Measurements from ENCODE around the gene ISY1. TPM values are rescaled to one million over a fixed set of nuclear protein-coding genes. Genes with fewer than 3 reads are reported as not detected.
"Not testable (repeated sequence)": the region's sequence is repeated elsewhere in the genome, so short reads cannot be mapped to it uniquely, and the experiment has no call there.

Gene ISY1
- total RNA-seq = 34.4 TPM

GRCh38 chr3:129160891-129161859, at the start of gene ISY1:
ISY1 (minus strand) TSS chr3:129161063; CDS start chr3:129160975, 88 bp downstream.
- DNase-seq (ENCODE audit: low spot score) = peak; percentile 92

- no peak for DNase-seq (ENCODE audit: low spot score)
Measured at GRCh38 chr3:129207479-129207878, 46.6 kb upstream of the ISY1 start.

GRCh38 chr3:129205109-129205832, 44.4 kb upstream of the ISY1 start:
- no peak for DNase-seq (ENCODE audit: low spot score)

GRCh38 chr3:129204473-129204872, 43.6 kb upstream of the ISY1 start:
- DNase-seq (ENCODE audit: low spot score) = no peak

- no peak for DNase-seq (ENCODE audit: low spot score)
Measured at GRCh38 chr3:129199366-129199765, 38.5 kb upstream of the ISY1 start.

- DNase-seq (ENCODE audit: low spot score) = no peak
Measured at GRCh38 chr3:129197321-129197720, 36.5 kb upstream of the ISY1 start.

GRCh38 chr3:129196601-129197000, 35.7 kb upstream of the ISY1 start:
- no peak for DNase-seq (ENCODE audit: low spot score)

GRCh38 chr3:129195731-129196256, 34.9 kb upstream of the ISY1 start:
- DNase-seq (ENCODE audit: low spot score) = peak; percentile 72

- DNase-seq (ENCODE audit: low spot score) = not testable (repeated sequence)
Measured at GRCh38 chr3:129189793-129190192, 28.9 kb upstream of the ISY1 start.

- no peak for DNase-seq (ENCODE audit: low spot score)
Measured at GRCh38 chr3:129187857-129188256, 27.0 kb upstream of the ISY1 start.

- DNase-seq (ENCODE audit: low spot score) = no peak
Measured at GRCh38 chr3:129185783-129186182, 24.9 kb upstream of the ISY1 start.

- DNase-seq (ENCODE audit: low spot score) = not testable (repeated sequence)
Measured at GRCh38 chr3:129184784-129185542, 24.1 kb upstream of the ISY1 start.

- DNase-seq (ENCODE audit: low spot score) = no peak
Measured at GRCh38 chr3:129184396-129184657, 23.5 kb upstream of the ISY1 start.

- peak; percentile 92 for DNase-seq (ENCODE audit: low spot score)
Measured at GRCh38 chr3:129183569-129184395, 22.9 kb upstream of the ISY1 start, which contains the start of gene CNBP. CNBP (minus strand) TSS chr3:129183896; CDS start chr3:129171757, 12,139 bp downstream.

- no peak for DNase-seq (ENCODE audit: low spot score)
Measured at GRCh38 chr3:129182390-129183185, 21.7 kb upstream of the ISY1 start.

- no peak for DNase-seq (ENCODE audit: low spot score)
Measured at GRCh38 chr3:129181819-129182218, 21.0 kb upstream of the ISY1 start.

- no peak for DNase-seq (ENCODE audit: low spot score)
Measured at GRCh38 chr3:129180461-129180860, 19.6 kb upstream of the ISY1 start.

GRCh38 chr3:129176051-129176450, 15.2 kb upstream of the ISY1 start:
- DNase-seq (ENCODE audit: low spot score) = no peak

- no peak for DNase-seq (ENCODE audit: low spot score)
Measured at GRCh38 chr3:129173725-129174124, 12.9 kb upstream of the ISY1 start.

GRCh38 chr3:129173206-129173605, 12.3 kb upstream of the ISY1 start:
- DNase-seq (ENCODE audit: low spot score) = no peak

Measured in ureter (tissue), 1 donor.